ENCODE data around the gene CSNK1A1. TPM values are rescaled to one million over a fixed set of nuclear protein-coding genes. Genes with fewer than 3 reads are reported as not detected.

Gene CSNK1A1
- total RNA-seq, 2 experiments from 2014 or later: 176 to 187 TPM

DNA sequence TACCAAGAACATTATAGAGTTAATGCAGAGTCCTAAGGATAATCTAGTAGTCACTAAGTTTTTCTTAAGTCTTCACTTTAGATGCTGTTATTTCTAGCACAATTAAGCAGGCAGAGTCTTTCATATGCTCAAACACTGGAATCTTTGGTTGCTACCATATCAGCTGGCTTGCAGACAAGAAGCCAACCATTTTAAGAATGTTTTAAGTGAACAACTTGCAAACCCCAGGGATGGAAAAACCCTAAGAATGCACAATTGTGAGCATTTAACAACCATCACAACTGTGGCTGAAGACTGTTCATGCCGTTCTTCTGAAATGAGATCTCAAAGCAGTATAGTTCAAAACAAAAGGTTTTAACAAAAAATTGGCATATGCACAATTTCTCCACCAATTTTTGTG lies 55.1 kb downstream of the CSNK1A1 start:
- intact Hi-C loops (cut with micrococcal nuclease; ENCODE audit: unreplicated experiment): no loop called here
- H3K27ac ChIP-seq (ENCODE audit: low read depth, low read length, poor library complexity, severe bottlenecking): no peak overlapping the region
- no peaks in the 10 kb centered on the region for H3K9me2 ChIP-seq (ENCODE audit: insufficient read depth, low read length)
- TF ChIP-seq EZH2phosphoT487 (IDR thresholded peaks at IDR 0.05; ENCODE audit: borderline replicate concordance, low read depth, low read length): no peak
- TF ChIP-seq, protein P1, sequence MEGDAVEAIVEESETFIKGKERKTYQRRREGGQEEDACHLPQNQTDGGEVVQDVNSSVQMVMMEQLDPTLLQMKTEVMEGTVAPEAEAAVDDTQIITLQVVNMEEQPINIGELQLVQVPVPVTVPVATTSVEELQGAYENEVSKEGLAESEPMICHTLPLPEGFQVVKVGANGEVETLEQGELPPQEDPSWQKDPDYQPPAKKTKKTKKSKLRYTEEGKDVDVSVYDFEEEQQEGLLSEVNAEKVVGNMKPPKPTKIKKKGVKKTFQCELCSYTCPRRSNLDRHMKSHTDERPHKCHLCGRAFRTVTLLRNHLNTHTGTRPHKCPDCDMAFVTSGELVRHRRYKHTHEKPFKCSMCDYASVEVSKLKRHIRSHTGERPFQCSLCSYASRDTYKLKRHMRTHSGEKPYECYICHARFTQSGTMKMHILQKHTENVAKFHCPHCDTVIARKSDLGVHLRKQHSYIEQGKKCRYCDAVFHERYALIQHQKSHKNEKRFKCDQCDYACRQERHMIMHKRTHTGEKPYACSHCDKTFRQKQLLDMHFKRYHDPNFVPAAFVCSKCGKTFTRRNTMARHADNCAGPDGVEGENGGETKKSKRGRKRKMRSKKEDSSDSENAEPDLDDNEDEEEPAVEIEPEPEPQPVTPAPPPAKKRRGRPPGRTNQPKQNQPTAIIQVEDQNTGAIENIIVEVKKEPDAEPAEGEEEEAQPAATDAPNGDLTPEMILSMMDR (conservative IDR thresholded peaks at IDR 0.05; ENCODE audit: low read length): no peak
- ChIA-PET POLR2A (interaction anchor here (1.7 kb wide), 1 partner anchor 22 kb away, joined by 4 read pairs; no protein-coding TSS in a partner anchor), CTCF (ENCODE audit: unreplicated experiment) (no interaction called here)
- no peaks in the 10 kb centered on the region for H3K79me2 ChIP-seq (ENCODE audit: insufficient read depth, low read depth, low read length)
- no peak overlapping the region for H2AFZ ChIP-seq (ENCODE audit: low read length)
- no peak overlapping the region for H3K4me3 ChIP-seq (ENCODE audit: low read depth, low read length, poor library complexity, severe bottlenecking)
- no peaks in the 10 kb centered on the region for H3K4me1 ChIP-seq (ENCODE audit: insufficient read depth, low read length, poor library complexity, severe bottlenecking)
- peaks cover 81% of the 10 kb centered on the region for H3K36me3 ChIP-seq (ENCODE audit: insufficient read depth, low read length)
- TSS peak; percentile 17 for BruUV-seq (replicated peaks)
- no peak for DNase-seq (ENCODE audit: low spot score)
- no peak overlapping the region for H3K4me2 ChIP-seq (ENCODE audit: low read length)
- no peaks in the 10 kb centered on the region for H4K20me1 ChIP-seq (ENCODE audit: insufficient read depth, low read length)
- H3K9me3 ChIP-seq (ENCODE audit: low read length): no peaks in the 10 kb centered on the region

DNA sequence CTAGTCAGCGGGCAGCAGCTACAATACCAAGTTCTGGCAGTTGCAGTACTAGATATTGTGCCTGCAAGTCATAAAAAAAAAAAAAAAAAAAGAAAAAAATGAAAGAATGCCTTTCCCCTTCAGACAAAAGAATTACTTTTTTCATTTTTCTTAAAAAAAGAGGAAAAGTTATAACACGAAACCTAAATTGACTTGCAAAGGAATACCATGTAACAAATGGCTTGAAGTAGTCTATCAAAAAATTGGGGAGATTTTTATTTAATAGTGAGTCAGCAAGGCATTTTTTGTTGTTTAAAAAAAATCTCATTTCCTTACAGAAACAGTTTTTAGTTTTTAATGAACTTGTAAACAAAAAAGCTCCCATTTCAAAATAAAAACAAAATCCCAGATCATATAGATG lies 55.6 kb downstream of the CSNK1A1 start:
- ChIA-PET CTCF (ENCODE audit: unreplicated experiment) (no interaction called here), POLR2A (interaction anchor here (0.7 to 1.7 kb wide), 2 partner anchors 23 to 220 kb away, joined by 4 to 5 read pairs; no protein-coding TSS in a partner anchor)
- Histone ChIP-seq H2AFZ (ENCODE audit: low read length) (no peak overlapping the region), H3K36me3 (ENCODE audit: insufficient read depth, low read length) (peaks cover 76% of the 10 kb centered on the region), H3K4me3 (ENCODE audit: low read depth, low read length, poor library complexity, severe bottlenecking) (no peak overlapping the region), H3K4me2 (ENCODE audit: low read length) (no peak overlapping the region), H3K27ac (ENCODE audit: low read depth, low read length, poor library complexity, severe bottlenecking) (no peak overlapping the region), H3K9me3 (ENCODE audit: low read length) (no peaks in the 10 kb centered on the region), H4K20me1 (ENCODE audit: insufficient read depth, low read length) (no peaks in the 10 kb centered on the region), H3K4me1 (ENCODE audit: insufficient read depth, low read length, poor library complexity, severe bottlenecking) (no peaks in the 10 kb centered on the region), H3K79me2 (ENCODE audit: insufficient read depth, low read depth, low read length) (no peaks in the 10 kb centered on the region), H3K9me2 (ENCODE audit: insufficient read depth, low read length) (no peaks in the 10 kb centered on the region)
- intact Hi-C loops (cut with micrococcal nuclease; ENCODE audit: unreplicated experiment): no loop called here
- no peak for DNase-seq (ENCODE audit: low spot score)
- no TSS peak for BruUV-seq (replicated peaks)
- TF ChIP-seq, protein P1 (conservative IDR thresholded peaks at IDR 0.05; ENCODE audit: low read length): no peak
- TF ChIP-seq EZH2phosphoT487 (IDR thresholded peaks at IDR 0.05; ENCODE audit: borderline replicate concordance, low read depth, low read length): no peak

DNA sequence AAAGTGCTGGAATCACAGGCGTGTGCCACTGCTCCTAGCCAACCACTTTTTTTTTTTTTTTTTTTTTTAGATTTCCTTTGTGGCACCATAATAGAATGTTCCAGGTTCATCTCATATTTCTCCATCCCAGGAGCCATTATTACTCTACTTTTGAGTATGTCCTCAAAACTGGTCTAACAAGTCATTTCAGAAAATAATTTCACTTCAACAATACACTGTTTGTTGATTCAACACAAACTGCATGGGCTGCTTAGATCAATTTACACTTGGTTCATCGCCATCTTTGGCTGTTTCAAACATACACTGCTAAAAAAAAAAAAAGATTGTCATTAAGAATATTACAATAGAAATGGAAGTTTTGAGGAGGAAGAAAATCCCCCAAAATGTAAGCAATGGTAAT lies 57.9 kb downstream of the CSNK1A1 start:
- Histone ChIP-seq H3K27ac (ENCODE audit: low read depth, low read length, poor library complexity, severe bottlenecking) (no peak overlapping the region), H3K4me2 (ENCODE audit: low read length) (no peak overlapping the region), H4K20me1 (ENCODE audit: insufficient read depth, low read length) (no peaks in the 10 kb centered on the region), H2AFZ (ENCODE audit: low read length) (no peak overlapping the region), H3K9me2 (ENCODE audit: insufficient read depth, low read length) (no peaks in the 10 kb centered on the region), H3K79me2 (ENCODE audit: insufficient read depth, low read depth, low read length) (no peaks in the 10 kb centered on the region), H3K4me3 (ENCODE audit: low read depth, low read length, poor library complexity, severe bottlenecking) (no peak overlapping the region), H3K36me3 (ENCODE audit: insufficient read depth, low read length) (peaks cover 59% of the 10 kb centered on the region), H3K4me1 (ENCODE audit: insufficient read depth, low read length, poor library complexity, severe bottlenecking) (no peaks in the 10 kb centered on the region), H3K9me3 (ENCODE audit: low read length) (no peaks in the 10 kb centered on the region)
- BruUV-seq (replicated peaks): no TSS peak
- no peak for DNase-seq (ENCODE audit: low spot score)
- ChIA-PET CTCF (ENCODE audit: unreplicated experiment) (no interaction called here), POLR2A (interaction anchor here (0.6 to 1.1 kb wide), 4 partner anchors 18 to 84 kb away, joined by 3 to 7 read pairs (median 4); no protein-coding TSS in a partner anchor)
- intact Hi-C loops (cut with micrococcal nuclease; ENCODE audit: unreplicated experiment): no loop called here
- no peak for TF ChIP-seq EZH2phosphoT487 (IDR thresholded peaks at IDR 0.05; ENCODE audit: borderline replicate concordance, low read depth, low read length)
- TF ChIP-seq, protein P1 (conservative IDR thresholded peaks at IDR 0.05; ENCODE audit: low read length): no peak
